ENCODE results near the gene HECTD4. TPM values are rescaled to one million over a fixed set of nuclear protein-coding genes. Genes with fewer than 3 reads are reported as not detected.
A peak's percentile ranks its signal among the peaks of the same experiment; 100 is the strongest.
"Not testable (repeated sequence)": the region's sequence is repeated elsewhere in the genome, so short reads cannot be mapped to it uniquely, and the experiment has no call there.

The HECTD4 gene
- total RNA-seq, 1 experiment from 2014 or later, result 30.0 TPM

GRCh38 chr12:112111931-112112330, 270.3 kb downstream of the HECTD4 start:
- Histone ChIP-seq H2BK120ac (ENCODE audit: low read depth, low read length, poor library complexity, severe bottlenecking) (no peak overlapping the region), H3K56ac (ENCODE audit: insufficient read length, low read depth, low read length) (no peak overlapping the region), H3K27ac (ENCODE audit: insufficient read length, low read depth, low read length) (no peak overlapping the region), H3K9me3 (ENCODE audit: control insufficient read depth, low read depth, low read length) (no peaks in the 10 kb centered on the region), H2BK12ac (ENCODE audit: insufficient read length, low read depth, low read length) (no peak overlapping the region), H3K14ac (ENCODE audit: insufficient read depth, low read length) (no peak overlapping the region), H4K8ac (replicated peaks; ENCODE audit: insufficient read length, low read depth, low read length) (no peak overlapping the region), H3K18ac (ENCODE audit: insufficient read length, low read depth, low read length) (no peak overlapping the region), H3K23ac (ENCODE audit: insufficient read length, low read depth, low read length) (no peak overlapping the region), H3K9ac (ENCODE audit: extremely low read depth, insufficient read length, low read length) (no peak overlapping the region), H2BK20ac (ENCODE audit: low read depth, low read length, poor library complexity, severe bottlenecking) (no peak overlapping the region), H2BK5ac (ENCODE audit: insufficient read length, low read length) (no peak overlapping the region), H3T11ph (ENCODE audit: low read length) (no peak overlapping the region), H2AK5ac (ENCODE audit: insufficient read length, low read length) (no peak overlapping the region), H2BK15ac (ENCODE audit: low read depth, low read length) (no peak overlapping the region), H3K4me2 (ENCODE audit: insufficient read depth, insufficient read length, low read length) (no peak overlapping the region), H4K91ac (ENCODE audit: insufficient read length, low read depth, low read length) (no peak overlapping the region), H3K4ac (ENCODE audit: low read depth, low read length) (no peak overlapping the region), H3K27me3 (ENCODE audit: insufficient read depth, low read length) (no peaks in the 10 kb centered on the region), H4K20me1 (ENCODE audit: control insufficient read depth, insufficient read depth, insufficient read length) (no peaks in the 10 kb centered on the region), H3K23me2 (ENCODE audit: insufficient read length, low read depth, low read length, poor library complexity, severe bottlenecking) (peaks cover 11% of the 10 kb centered on the region), H3K79me1 (ENCODE audit: insufficient read depth, low read depth, low read length, poor library complexity, severe bottlenecking) (no peaks in the 10 kb centered on the region), H2AFZ (ENCODE audit: low read length) (no peak overlapping the region), H3K4me1 (ENCODE audit: insufficient read depth, low read length) (no peaks in the 10 kb centered on the region; the same call in 1 of the 2 replicates), H4K5ac (ENCODE audit: insufficient read length, low read depth, low read length) (no peak overlapping the region), H3K79me2 (ENCODE audit: insufficient read depth, low read length) (peaks cover 14% of the 10 kb centered on the region)
- H3K27me3 Mint-ChIP-seq (ENCODE audit: low read depth), result no peaks in the 10 kb centered on the region
- H3K4me1 Mint-ChIP-seq, result peaks cover 37 to 43% of the 10 kb centered on the region in 2 experiments
- no CpG with 5 or more reads among the region's 5 CpGs for WGBS (ENCODE audit: extremely low coverage, insufficient read length, low lambda C conversion rate)
- H3K27ac Mint-ChIP-seq, result peak overlapping the region; percentile 22 to 71 (median 60); a peak in 5 of 7 replicates
- no peaks in the 10 kb centered on the region for H3K9me3 Mint-ChIP-seq
- TF ChIP-seq CTCF (conservative IDR thresholded peaks at IDR 0.05), result no peak
- H3K4me3 Mint-ChIP-seq, result no peak overlapping the region
- H3K36me3 Mint-ChIP-seq (ENCODE audit: insufficient read depth in 1 of 3, low read depth in 3 of 3), result peaks cover 0 to 2% (median 0%) of the 10 kb centered on the region in 3 experiments; a peak in 1 of 7 replicates
- no peak for DNase-seq

- H3T11ph ChIP-seq (ENCODE audit: low read length); H3K23ac ChIP-seq (ENCODE audit: insufficient read length, low read depth, low read length); H3K9ac ChIP-seq (ENCODE audit: extremely low read depth, insufficient read length, low read length); H2BK5ac ChIP-seq (ENCODE audit: insufficient read length, low read length); H4K5ac ChIP-seq (ENCODE audit: insufficient read length, low read depth, low read length); H3K79me1 ChIP-seq (ENCODE audit: insufficient read depth, low read depth, low read length, poor library complexity, severe bottlenecking); H2BK12ac ChIP-seq (ENCODE audit: insufficient read length, low read depth, low read length); H4K91ac ChIP-seq (ENCODE audit: insufficient read length, low read depth, low read length); H3K27ac ChIP-seq (ENCODE audit: insufficient read length, low read depth, low read length); H4K20me1 ChIP-seq (ENCODE audit: control insufficient read depth, insufficient read depth, insufficient read length); H3K9me3 Mint-ChIP-seq; H3K9me3 ChIP-seq (ENCODE audit: control insufficient read depth, low read depth, low read length); H3K4me2 ChIP-seq (ENCODE audit: insufficient read depth, insufficient read length, low read length); H2BK20ac ChIP-seq (ENCODE audit: low read depth, low read length, poor library complexity, severe bottlenecking); H2AFZ ChIP-seq (ENCODE audit: low read length); H3K36me3 Mint-ChIP-seq (ENCODE audit: insufficient read depth in 1 of 3, low read depth in 3 of 3); H3K56ac ChIP-seq (ENCODE audit: insufficient read length, low read depth, low read length); H3K4me1 ChIP-seq (ENCODE audit: insufficient read depth, low read length); H3K4me3 Mint-ChIP-seq; H4K8ac ChIP-seq (replicated peaks; ENCODE audit: insufficient read length, low read depth, low read length); H3K27me3 Mint-ChIP-seq (ENCODE audit: low read depth); H3K14ac ChIP-seq (ENCODE audit: insufficient read depth, low read length); H3K4ac ChIP-seq (ENCODE audit: low read depth, low read length); H3K18ac ChIP-seq (ENCODE audit: insufficient read length, low read depth, low read length); H3K27me3 ChIP-seq (ENCODE audit: insufficient read depth, low read length); H2BK120ac ChIP-seq (ENCODE audit: low read depth, low read length, poor library complexity, severe bottlenecking); H2AK5ac ChIP-seq (ENCODE audit: insufficient read length, low read length); H2BK15ac ChIP-seq (ENCODE audit: low read depth, low read length): not testable (repeated sequence)
- Histone ChIP-seq H3K23me2 (ENCODE audit: insufficient read length, low read depth, low read length, poor library complexity, severe bottlenecking) (peaks cover 11% of the 10 kb centered on the region), H3K79me2 (ENCODE audit: insufficient read depth, low read length) (peaks cover 21% of the 10 kb centered on the region)
- peak overlapping the region; percentile 6 to 80 (median 74); a peak in 3 of 7 replicates for H3K27ac Mint-ChIP-seq
- no CpG with 5 or more reads among the region's 20 CpGs for WGBS (ENCODE audit: extremely low coverage, insufficient read length, low lambda C conversion rate)
- DNase-seq, result peak; percentile 13
- H3K4me1 Mint-ChIP-seq, result peaks cover 35 to 40% of the 10 kb centered on the region in 2 experiments
Observed at GRCh38 chr12:112110787-112111662, 271.2 kb downstream of the HECTD4 start.

All from H9 (cell line).